PC-9 (cell line): ENCODE measurements around the gene RFTN2.

ENCODE experiments used
- EZH2 ChIP-seq: fragments of 200-600 bp; sonication (generic); IDR thresholded peaks from 2 replicates; pipeline ENCODE4 v1.8.0; 2017; ENCODE audit warnings: antibody characterized with exemption, low read depth
- TF ChIP-seq, protein P1 (sequence below): fragments of 200-600 bp; sonication (generic); conservative IDR thresholded peaks from 2 replicates; pipeline ENCODE4 v1.6.1; 2017; ENCODE audit warnings: mixed run types, antibody characterized with exemption, mild to moderate bottlenecking, moderate library complexity

DNA sequence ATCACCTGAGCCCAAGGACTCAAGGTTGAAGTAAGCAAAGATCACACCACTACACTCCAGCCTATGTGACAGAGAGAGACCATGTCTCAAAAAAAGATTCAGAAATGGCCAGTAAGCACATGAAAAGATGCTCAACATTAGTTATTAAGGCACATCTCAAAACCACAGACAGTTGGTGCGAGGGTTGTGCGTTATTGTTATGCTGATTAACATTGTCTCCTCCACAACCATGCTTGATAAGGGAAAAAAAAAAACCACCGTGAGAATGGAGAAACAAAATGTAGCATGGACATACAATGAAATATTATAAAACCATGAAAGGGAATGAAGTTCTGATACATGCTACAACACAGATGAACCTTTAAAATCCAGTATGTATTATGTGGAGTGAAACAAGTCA, 132.2 kb downstream of the RFTN2 start:
- TF ChIP-seq, protein P1, sequence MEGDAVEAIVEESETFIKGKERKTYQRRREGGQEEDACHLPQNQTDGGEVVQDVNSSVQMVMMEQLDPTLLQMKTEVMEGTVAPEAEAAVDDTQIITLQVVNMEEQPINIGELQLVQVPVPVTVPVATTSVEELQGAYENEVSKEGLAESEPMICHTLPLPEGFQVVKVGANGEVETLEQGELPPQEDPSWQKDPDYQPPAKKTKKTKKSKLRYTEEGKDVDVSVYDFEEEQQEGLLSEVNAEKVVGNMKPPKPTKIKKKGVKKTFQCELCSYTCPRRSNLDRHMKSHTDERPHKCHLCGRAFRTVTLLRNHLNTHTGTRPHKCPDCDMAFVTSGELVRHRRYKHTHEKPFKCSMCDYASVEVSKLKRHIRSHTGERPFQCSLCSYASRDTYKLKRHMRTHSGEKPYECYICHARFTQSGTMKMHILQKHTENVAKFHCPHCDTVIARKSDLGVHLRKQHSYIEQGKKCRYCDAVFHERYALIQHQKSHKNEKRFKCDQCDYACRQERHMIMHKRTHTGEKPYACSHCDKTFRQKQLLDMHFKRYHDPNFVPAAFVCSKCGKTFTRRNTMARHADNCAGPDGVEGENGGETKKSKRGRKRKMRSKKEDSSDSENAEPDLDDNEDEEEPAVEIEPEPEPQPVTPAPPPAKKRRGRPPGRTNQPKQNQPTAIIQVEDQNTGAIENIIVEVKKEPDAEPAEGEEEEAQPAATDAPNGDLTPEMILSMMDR, result no peak
- TF ChIP-seq EZH2, result no peak
